Activated naive CD4-positive, alpha-beta T cell (primary cell): Measurements from ENCODE around the gene GTF2H4.
"Not testable (repeated sequence)": the region's sequence is repeated elsewhere in the genome, so short reads cannot be mapped to it uniquely, and the experiment has no call there.

Experiments
- DNase-seq, 4 experiments: peaks; one replicate each; lab custom pipeline; 2025; lab: John Stamatoyannopoulos, UW

Gene GTF2H4

DNA sequence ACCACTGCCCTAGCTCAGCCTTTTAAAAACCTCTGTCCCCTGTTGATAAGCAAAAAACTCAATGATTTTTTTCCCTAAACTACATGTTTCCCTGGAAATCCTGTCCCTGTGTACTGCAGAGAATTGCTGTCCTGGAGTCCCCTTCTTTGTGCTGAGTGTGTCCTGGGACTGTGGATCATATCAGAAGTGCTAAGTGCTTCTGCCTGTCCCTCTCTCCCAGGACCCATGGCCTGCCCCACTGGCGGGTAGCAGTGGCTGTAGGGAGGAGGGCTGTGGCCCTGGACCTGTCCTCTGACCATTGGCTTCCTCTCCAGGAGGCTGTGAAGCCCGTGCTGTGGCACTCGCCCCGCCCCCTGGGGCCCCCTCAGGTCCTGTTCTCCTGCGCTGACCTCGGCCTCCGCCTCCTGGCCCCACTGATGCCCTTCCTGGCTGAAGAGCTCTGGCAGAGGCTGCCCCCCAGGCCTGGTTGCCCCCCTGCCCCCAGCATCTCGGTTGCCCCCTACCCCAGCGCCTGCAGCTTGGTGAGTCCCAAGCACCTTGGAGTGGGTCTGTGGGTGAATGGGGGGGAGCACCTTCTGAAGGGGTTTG, 16.1 kb downstream of the GTF2H4 start:
- DNase-seq, result not testable (repeated sequence)

GRCh38 chr6:30926644-30927043, 18.6 kb downstream of the GTF2H4 start:
- DNase-seq, result no peak

- not testable (repeated sequence) for DNase-seq
Observed at GRCh38 chr6:30927080-30927479, 19.1 kb downstream of the GTF2H4 start.

DNA sequence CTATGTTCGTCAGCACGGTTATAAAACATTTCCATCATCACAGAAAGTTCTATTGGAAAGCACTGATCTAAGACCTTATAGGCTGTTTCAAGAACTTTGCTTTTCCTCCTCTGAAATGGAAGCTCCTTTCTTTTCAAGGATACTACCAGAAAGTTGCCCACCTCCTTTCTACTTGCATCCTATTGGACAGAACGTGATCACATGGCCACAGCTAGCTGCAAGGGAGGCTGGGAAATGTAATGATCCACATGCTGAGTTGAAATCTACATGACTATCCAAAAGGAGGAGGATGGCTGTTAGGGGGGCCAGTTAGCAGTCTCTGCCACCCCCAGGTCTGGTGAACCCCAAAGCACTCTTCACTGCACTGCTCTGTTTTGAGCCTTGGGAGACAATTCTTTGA, 20.7 kb downstream of the GTF2H4 start:
- no peak for DNase-seq

DNA sequence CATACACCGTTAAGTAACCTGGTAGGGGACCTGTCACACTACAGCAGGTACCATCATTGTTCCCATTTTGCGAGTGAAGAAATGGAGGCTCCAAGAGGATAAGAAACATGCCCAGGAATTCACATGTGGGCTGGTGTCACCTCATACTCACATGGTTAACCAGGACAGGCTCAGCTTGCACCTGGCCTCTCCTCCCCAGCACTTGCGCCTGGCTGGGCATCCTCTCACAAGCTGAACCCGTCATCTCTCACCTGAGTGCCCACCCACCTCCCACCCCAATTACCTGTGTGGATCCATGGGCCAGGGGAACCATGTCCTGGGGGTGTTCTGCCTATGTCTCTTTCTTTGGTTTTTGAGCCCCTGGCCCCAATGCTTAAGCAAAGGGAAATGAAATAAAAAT, 22.5 kb downstream of the GTF2H4 start:
- no peak for DNase-seq

- no peak for DNase-seq
Observed at GRCh38 chr6:30931272-30931671, 23.3 kb downstream of the GTF2H4 start.

DNA sequence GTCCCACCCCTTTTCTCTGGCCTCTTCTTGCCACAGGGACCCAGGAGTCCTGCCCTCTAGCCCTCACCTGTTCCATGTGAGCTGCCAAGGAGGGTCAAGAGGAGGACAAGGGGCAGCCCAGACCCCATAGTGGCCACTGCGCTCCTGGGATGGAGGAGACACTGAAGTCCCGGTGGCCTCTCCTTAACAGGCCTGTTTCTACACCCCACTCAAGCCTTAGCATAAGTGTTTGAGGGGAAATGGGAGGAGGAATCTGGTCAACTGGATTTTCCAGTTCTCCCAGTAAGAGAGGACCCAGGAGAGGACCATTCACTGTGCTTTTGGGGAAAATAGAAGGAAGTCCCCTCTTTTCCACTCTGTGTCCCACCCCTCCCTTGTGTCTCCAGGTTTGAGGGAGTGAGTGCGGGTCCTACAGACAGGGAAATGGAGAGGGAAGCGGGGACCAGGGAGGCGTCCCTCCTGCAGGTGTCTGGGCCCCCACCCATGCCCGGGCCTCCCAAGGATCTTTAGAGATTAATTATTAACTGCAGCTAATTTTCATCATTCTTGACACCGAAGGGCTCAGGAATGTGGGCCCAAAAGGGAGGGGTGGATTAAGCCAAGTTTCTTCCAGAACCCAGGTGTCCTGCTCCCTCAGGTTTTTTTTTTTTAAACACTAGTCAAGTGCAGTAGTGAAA, 24.1 kb downstream of the GTF2H4 start, which contains the start of gene SFTA2:
Gene SFTA2 (minus strand): TSS at position 202 of the 677 bp plus-strand sequence. CDS start 74 bp downstream, at position 128.
- no peak for DNase-seq

DNA sequence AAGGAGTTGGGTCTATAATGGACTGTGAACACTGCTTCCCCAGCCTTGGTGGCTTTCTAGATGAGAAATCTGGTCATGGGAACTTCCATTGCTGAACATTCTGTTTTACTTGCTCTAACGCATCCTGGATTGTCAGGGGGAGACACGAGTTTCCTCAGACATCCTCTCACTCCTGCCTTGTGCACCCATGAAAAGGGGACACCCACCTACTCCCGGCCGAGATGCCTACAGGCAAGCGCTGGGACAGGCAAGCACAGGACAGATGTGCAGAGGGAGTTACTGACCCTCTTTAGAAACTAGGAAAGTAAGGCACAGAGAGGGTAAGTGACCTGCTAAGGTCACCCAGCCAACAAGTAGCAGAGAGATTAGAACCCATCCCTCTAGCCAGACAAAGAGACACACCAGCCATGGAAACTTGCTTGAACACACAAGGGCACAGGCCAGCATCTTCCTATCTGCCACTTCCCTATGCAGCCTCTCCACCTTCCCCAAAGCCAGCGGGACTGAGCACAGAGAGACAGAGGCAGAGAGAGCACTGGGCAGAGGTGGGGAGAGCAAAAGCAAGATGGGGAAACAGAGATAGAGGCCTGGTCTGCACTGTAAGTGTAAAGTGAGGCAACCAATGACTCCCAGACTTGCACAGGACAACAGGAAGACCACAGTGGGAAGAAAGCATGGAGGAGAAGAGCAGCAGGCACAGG, 24.8 kb downstream of the GTF2H4 start:
- DNase-seq, result no peak

GRCh38 chr6:30935018-30935417, 27.0 kb downstream of the GTF2H4 start:
- no peak for DNase-seq

GRCh38 chr6:30937265-30937664, 29.3 kb downstream of the GTF2H4 start:
- no peak for DNase-seq

- DNase-seq, result no peak
Observed at GRCh38 chr6:30938730-30939129, 30.7 kb downstream of the GTF2H4 start.

GRCh38 chr6:30939473-30939872, 31.5 kb downstream of the GTF2H4 start:
- no peak for DNase-seq

DNA sequence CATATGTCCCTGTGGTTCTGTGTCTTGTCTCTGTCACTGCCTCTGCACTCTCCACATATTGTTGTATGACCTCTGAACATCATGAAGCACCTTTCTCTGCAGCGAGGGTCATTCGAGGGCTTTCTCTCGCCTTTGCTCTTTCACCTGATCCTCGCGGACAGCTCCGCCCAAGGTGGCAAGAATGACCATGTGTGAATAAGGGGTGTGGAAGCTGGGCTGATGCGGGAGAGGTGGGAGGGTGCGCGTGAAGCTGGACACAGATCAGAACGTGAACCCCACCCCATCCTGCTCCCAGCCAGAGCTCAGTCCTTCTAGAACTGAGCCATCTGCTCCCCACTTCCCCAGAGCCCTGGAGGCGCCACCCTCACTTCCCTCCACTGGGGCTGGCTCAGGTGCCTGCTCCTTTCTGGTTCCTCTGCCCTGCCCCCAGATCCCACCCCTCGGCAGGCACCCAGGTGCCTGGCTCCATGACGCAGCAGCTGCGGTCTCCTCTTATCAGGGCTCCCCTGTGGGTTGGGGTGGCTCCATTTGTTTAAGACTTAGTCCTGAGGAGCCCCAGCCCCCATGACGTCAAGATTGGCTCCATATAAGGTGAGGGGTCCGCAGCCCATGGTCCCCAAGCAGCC, 32.5 kb downstream of the GTF2H4 start, which contains the start of gene MUCL3:
Gene MUCL3 (plus strand): TSS at position 613 of the 626 bp plus-strand sequence. CDS start 27 bp downstream, outside the sequence.
- DNase-seq, result no peak

- no peak for DNase-seq
Observed at GRCh38 chr6:30942338-30943060, 34.5 kb downstream of the GTF2H4 start.

- no peak for DNase-seq
Observed at GRCh38 chr6:30944051-30944450, 36.0 kb downstream of the GTF2H4 start.

DNA sequence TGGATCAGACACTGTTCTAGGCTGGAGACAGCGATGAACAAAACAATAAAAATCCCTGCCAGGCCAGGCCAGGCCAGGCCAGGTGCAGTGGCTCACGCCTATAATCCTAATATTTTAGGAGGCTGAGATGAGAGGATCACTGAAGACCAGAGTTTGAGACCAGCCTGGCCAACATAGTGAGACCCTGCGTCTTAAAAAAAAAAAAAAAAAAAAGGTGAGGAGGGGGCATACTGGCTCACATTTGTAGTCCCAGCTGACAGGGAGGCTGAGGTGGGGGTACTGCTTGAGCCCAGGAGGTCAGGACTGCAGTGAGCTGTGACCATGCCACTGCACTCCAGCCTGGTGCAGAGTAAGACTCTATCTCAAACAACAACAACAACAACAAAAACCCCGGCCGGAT, 37.3 kb downstream of the GTF2H4 start:
- DNase-seq, result no peak

- DNase-seq, result no peak
Observed at GRCh38 chr6:30947231-30947630, 39.2 kb downstream of the GTF2H4 start.

DNA sequence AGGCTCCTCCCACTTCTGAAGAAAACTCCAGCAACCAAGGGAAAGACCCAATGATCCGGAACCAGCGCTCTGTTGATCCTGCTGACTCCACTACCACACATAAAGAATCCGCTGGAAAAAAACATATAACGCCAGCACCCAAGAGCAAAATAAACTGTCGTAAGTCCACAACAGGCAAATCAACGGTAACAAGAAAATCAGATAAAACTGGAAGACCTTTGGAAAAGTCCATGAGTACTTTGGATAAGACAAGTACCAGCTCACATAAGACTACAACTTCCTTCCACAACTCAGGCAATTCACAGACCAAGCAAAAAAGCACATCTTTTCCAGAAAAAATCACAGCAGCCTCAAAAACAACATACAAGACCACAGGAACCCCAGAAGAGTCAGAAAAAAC, 40.8 kb downstream of the GTF2H4 start:
- no peak for DNase-seq

GRCh38 chr6:30951907-30952469, 44.0 kb downstream of the GTF2H4 start:
- DNase-seq, result no peak

DNA sequence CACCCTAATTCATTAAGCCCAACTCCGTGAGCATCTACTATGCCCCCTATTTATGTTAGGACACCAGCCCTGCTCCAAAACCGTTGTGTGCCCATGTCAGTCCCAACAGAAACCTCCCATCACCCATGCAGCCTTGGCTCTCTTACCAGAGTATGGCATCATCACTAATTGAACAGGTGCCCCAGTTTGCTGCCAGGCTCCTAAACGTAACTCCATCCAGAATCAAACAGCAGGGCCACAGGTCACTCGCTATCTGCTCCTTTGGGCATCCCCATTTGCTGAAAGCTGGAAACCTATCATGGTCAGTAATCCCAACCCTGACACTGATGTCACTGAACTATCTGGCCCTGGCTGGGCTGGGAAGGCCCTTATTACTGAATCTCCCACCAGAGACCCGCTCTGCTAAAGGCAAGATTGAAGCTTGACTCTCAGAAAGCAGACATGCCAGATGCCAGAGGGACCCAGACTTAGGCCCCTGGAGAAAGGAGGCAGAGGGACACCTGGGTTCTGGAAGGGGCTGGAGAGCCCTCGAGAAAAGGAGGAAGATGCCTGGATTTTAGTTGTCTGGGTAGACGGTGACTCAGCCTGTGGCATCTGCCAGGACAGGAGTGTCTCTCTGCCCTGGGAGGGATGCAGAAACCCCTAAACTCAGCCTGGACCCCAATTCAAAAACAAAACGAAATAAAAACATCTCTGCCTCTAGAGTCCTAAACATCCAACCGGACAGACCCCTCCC, 46.8 kb downstream of the GTF2H4 start:
- DNase-seq, result no peak
